DOHH2 (cell line): ENCODE data around the gene FILIP1L.

Experiments used
- H3F3A ChIP-seq: fragments of 200-600 bp; sonication (generic), shearing (Covaris generic); 2 replicates; pipeline ENCODE4 v1.6.0; 2016; ENCODE audit warnings: antibody characterized with exemption, mild to moderate bottlenecking; ENCODE audit not compliant: control insufficient read depth, insufficient read depth
- H3K27ac ChIP-seq: fragments of 200-600 bp; sonication (generic); 2 replicates; pipeline ENCODE4 v1.5.1; 2014; ENCODE audit warnings: low read depth, mild to moderate bottlenecking, low read length, moderate library complexity
- H3K27me3 ChIP-seq: fragments of 200-600 bp; sonication (generic); 2 replicates; pipeline ENCODE4 v1.6.1; 2014; ENCODE audit warnings: mild to moderate bottlenecking, low read length, mixed read lengths; ENCODE audit not compliant: control insufficient read depth
- H3K36me3 ChIP-seq: fragments of 200-600 bp; sonication (generic); 2 replicates; pipeline ENCODE4 v1.6.1; 2014; ENCODE audit warnings: mild to moderate bottlenecking, low read length, moderate library complexity, mixed read lengths; ENCODE audit not compliant: control insufficient read depth
- H3K4me1 ChIP-seq: fragments of 200-600 bp; sonication (generic); 2 replicates; pipeline ENCODE4 v1.6.1; 2014; ENCODE audit warnings: mild to moderate bottlenecking, low read length, mixed read lengths; ENCODE audit not compliant: control insufficient read depth
- H3K4me2 ChIP-seq: fragments of 200-600 bp; sonication (generic); 2 replicates; pipeline ENCODE4 v1.6.0; 2014; ENCODE audit warnings: mild to moderate bottlenecking, low read length, moderate library complexity
- H3K4me3 ChIP-seq: fragments of 200-600 bp; sonication (generic); 2 replicates; pipeline ENCODE4 v1.5.1; 2014; ENCODE audit warnings: mild to moderate bottlenecking, low read length, mixed read lengths
- H3K79me2 ChIP-seq: fragments of 200-600 bp; sonication (generic); 2 replicates; pipeline ENCODE4 v1.6.1; 2014; ENCODE audit warnings: mild to moderate bottlenecking, low read length, mixed read lengths; ENCODE audit not compliant: control insufficient read depth
- H3K9me2 ChIP-seq: fragments of 200-600 bp; sonication (generic); replicated peaks from 2 replicates; pipeline ENCODE4 v1.6.1; 2014; ENCODE audit warnings: mild to moderate bottlenecking, low read length, mixed read lengths; ENCODE audit not compliant: control insufficient read depth
- H3K9me3 ChIP-seq: fragments of 200-600 bp; sonication (generic); 2 replicates; pipeline ENCODE4 v1.6.1; 2014; ENCODE audit warnings: antibody characterized with exemption, low read length, mixed read lengths; ENCODE audit not compliant: control insufficient read depth, insufficient read depth
- H4K20me1 ChIP-seq: fragments of 200-600 bp; sonication (generic); 2 replicates; pipeline ENCODE4 v1.6.0; 2014; ENCODE audit warnings: low read depth, mild to moderate bottlenecking, antibody characterized with exemption, low read length, moderate library complexity; ENCODE audit not compliant: control insufficient read depth, insufficient read depth
- CTCF ChIP-seq: fragments of 200-600 bp; sonication (generic); IDR thresholded peaks from one replicate; pipeline ENCODE4 v1.5.1; 2014; ENCODE audit warnings: antibody characterized with exemption, mild to moderate bottlenecking, low read depth, low read length; ENCODE audit not compliant: poor library complexity, severe bottlenecking
- EZH2phosphoT487 ChIP-seq: fragments of 200-600 bp; sonication (generic); IDR thresholded peaks from 2 replicates; pipeline ENCODE4 v1.6.1; 2017; ENCODE audit warnings: borderline replicate concordance, mild to moderate bottlenecking, antibody characterized with exemption, low read length, moderate library complexity, mixed read lengths

FILIP1L gene

DNA sequence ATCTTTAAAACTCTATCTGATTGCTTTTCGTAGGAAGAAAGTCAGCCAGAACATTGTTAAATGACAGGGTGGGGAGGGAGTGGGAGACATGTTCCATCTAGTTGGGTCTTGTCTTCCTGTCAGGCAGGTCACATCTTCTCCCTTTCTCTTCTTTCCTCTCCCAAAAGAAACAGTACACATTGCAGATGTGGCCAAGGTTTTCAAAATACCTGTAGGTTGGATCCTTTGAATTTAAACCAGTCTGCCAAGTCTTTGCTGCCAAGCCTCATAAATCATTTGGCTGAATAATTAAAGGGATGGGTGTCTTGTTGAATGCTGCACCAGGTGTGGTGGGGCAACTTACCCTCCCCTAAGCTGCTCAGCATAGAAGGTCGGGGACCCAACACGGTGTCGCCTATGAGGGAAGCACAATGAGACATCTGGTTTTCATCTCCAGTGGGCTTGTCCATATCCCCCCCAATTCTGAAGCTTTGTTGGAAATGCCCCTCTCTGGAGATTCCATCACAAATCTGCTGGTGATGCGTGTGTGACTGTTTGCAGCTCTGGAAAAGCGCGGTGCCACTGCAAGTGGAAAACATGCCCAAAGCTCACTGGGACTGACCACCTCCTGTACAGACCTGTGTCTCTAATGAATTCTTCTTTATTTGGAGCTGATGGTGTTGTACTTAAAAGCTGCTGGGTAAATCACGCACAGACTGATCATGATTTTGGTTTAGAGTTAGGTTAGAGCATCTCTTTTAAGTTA is 112.6 kb downstream of the FILIP1L start:
- Histone ChIP-seq H3K4me2 (no peak overlapping the region), H3K36me3 (no peaks in the 10 kb centered on the region), H3K4me3 (no peak overlapping the region), H4K20me1 (0 out of 2 replicates have a peak, but pooled peaks cover 3% of the 10 kb centered on the region), H3K79me2 (peaks cover 8% of the 10 kb centered on the region; the same call in 1 of the 2 replicates), H3K27ac (no peak overlapping the region), H3K9me3 (no peaks in the 10 kb centered on the region), H3F3A (no peaks in the 10 kb centered on the region), H3K27me3 (no peaks in the 10 kb centered on the region), H3K4me1 (no peaks in the 10 kb centered on the region), H3K9me2 (no peaks in the 10 kb centered on the region)
- TF ChIP-seq EZH2phosphoT487 (no peak), CTCF (no peak)

GRCh38 chr3:100001083-100001482 is 113.2 kb downstream of the FILIP1L start:
- no peaks in the 10 kb centered on the region for H3K9me2 ChIP-seq
- no peaks in the 10 kb centered on the region for H3K4me1 ChIP-seq
- no peak overlapping the region for H3K27ac ChIP-seq
- no peak for TF ChIP-seq EZH2phosphoT487
- no peak for TF ChIP-seq CTCF
- no peak overlapping the region for H3K4me3 ChIP-seq
- H3K36me3 ChIP-seq: no peaks in the 10 kb centered on the region
- H3K27me3 ChIP-seq: no peaks in the 10 kb centered on the region
- 0 out of 2 replicates have a peak, but pooled peaks cover 3% of the 10 kb centered on the region for H4K20me1 ChIP-seq
- H3F3A ChIP-seq: no peaks in the 10 kb centered on the region
- H3K9me3 ChIP-seq: no peaks in the 10 kb centered on the region
- no peak overlapping the region for H3K4me2 ChIP-seq
- H3K79me2 ChIP-seq: peaks cover 8% of the 10 kb centered on the region; the same call in 1 of the 2 replicates

DNA sequence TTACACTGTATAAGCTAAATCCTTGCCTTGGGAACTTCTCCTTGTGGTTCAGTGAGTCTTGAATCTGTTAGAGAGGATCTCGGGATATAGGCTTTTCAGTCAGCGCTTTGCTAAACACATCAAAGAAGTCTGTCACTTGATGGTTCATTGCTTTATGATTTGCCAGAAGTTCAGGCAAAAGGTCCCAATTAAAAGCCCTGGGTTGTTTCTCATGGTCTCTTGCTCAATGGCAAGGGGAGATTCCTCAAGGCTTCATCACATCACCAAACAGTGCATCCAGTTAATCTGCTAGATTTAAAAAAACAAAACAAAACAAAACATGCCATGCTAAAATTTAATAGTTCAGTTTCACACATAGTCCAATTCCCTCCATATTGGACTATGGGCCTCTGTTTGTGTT is 114.8 kb downstream of the FILIP1L start:
- H4K20me1 ChIP-seq: 0 out of 2 replicates have a peak, but pooled peaks cover 3% of the 10 kb centered on the region
- H3K4me2 ChIP-seq: no peak overlapping the region
- TF ChIP-seq CTCF (no peak), EZH2phosphoT487 (no peak)
- H3K4me3 ChIP-seq: no peak overlapping the region
- no peaks in the 10 kb centered on the region for H3K27me3 ChIP-seq
- no peaks in the 10 kb centered on the region for H3F3A ChIP-seq
- H3K27ac ChIP-seq: no peak overlapping the region
- H3K36me3 ChIP-seq: no peaks in the 10 kb centered on the region
- H3K9me2 ChIP-seq: no peaks in the 10 kb centered on the region
- H3K9me3 ChIP-seq: no peaks in the 10 kb centered on the region
- no peaks in the 10 kb centered on the region for H3K4me1 ChIP-seq
- H3K79me2 ChIP-seq: peaks cover 8% of the 10 kb centered on the region; the same call in 1 of the 2 replicates
